Endometrial microvascular endothelial cells (primary cell): Measurements from ENCODE around the gene MKNK1. TPM values are rescaled to one million over a fixed set of nuclear protein-coding genes. Genes with fewer than 3 reads are reported as not detected.

Experiments
- in situ Hi-C: cut with HindIII; loops from 2 replicates; pipeline ENCODE4 v1.10.0; 2017; ENCODE audit warnings: low sequenced_read_pairs, low pct_unique_long_range_greater_than_20kb; ENCODE audit errors: inconsistent ontology term
- total RNA-seq: library from RNA; depleted of rRNA; stranded (reverse); fragments of >200 nt; gene quantifications from one replicate; pipeline ENCODE4 v1.2.3, GENCODE V29; 2015; ENCODE audit errors: inconsistent ontology term

The MKNK1 gene
- total RNA-seq, 1 donor from 2014 or later, result 21.0 TPM

DNA sequence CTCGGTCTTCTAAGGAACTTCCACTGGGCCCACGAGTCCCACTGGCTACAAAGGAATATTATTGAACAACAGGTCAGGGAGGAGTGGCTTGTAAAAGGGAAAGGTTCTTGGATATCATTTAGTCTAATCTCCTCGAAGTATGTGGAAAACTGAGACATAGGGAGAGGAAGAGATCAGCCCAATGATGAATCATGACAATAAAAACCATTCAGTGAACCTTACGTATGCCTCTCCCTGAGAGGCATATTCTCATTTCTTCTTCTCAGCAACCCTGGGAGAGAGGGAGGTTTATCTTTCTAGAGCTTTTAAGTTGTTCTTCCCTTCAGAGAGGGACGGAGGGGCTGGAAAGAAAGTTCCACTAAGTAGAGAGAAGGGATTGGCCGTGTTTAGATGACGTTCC is 17.9 kb upstream of the MKNK1 start:
- in situ Hi-C loops, result no loop called here

DNA sequence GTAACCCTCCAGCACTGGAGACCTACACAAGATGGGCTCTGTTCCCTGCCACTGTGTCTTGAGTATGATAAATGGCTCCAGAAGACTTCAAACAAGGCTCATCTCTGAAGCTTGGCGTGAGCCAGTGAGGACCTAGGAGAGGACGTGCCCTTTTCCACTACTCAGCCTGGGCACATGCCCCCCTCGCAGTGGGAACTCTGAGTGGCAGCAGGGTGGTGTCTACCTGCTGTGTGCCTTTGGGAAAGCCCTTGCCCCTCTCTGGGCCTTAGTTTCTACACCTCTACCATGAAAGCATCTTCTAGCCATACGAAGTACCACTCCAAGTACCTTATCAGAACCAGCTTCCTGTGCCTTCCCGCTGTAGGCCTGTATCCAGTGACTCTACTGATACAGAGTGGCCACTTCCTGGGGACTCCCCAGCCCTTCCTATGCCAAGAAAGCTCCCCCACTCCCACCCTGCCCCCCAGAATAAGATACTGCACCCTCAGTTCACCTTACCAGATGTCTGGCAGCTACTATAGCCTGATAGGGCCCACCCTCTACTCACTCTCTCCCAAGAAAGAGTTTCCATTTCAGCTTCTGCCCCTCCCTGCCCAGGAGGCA is 15.7 kb upstream of the MKNK1 start:
- in situ Hi-C loops, result no loop called here

- in situ Hi-C loops, result no loop called here
Measured at GRCh38 chr1:46618754-46619415, 14.8 kb upstream of the MKNK1 start.

GRCh38 chr1:46617833-46618232 is 13.8 kb upstream of the MKNK1 start:
- in situ Hi-C loops, result no loop called here

DNA sequence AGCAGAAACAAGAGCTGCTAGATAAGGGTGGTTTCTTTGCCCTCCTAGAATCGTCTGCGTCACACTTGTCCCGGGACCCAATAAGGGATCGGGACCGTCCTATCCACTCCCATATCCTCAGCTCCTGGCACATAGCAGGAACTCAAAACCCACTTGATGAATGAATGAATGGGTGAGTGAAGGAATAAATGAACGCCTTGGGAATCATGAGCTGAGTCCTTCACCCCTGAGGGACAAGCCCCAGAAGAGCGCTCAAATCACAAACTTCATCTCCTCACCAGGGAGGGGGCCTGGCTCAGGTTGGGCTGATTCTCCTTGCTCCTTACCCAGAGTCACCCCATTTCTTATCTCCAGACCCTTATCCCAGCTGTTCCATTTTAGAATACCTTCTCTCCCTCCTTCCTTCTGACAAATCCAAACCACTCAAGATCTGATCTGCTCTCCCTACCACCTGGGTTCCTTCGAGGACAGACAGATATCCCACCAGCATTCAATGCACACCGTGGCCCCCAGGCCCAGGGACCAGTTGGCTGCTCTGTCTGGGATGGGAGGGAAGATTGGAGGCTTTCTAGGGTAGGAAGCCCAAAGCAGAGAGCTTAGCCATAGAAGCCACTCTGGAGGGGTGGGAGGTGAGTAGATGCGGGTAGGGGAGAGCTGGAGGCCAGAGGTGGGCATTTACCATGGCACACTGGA is 13.2 kb upstream of the MKNK1 start:
- in situ Hi-C loops, result no loop called here

GRCh38 chr1:46616277-46617107 is 12.4 kb upstream of the MKNK1 start, which contains the start of gene MOB3C:
TSS of gene MOB3C (minus strand) at chr1:46616811. CDS start at chr1:46613321, 3,490 bp downstream.
- in situ Hi-C loops, result no loop called here

DNA sequence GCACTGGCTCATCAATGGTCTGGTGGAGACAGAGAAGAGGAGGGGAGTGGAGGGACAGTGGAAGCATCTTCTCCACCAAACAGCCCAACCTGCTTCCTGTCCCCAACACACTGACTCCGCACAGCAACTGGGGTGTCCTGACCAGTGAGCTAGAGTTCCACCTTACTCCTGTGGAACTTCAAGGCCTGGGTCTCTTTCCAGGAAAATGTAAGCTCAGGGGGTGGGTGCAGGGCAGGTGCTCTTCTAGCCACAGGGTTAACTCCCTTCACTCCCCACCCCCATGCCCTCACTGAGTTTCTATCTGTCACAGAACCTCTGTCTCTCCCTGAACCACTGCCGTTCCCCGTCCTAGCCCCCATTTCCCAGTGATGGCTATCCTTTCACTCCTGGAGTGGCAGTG is 11.7 kb upstream of the MKNK1 start:
- in situ Hi-C loops, result no loop called here

DNA sequence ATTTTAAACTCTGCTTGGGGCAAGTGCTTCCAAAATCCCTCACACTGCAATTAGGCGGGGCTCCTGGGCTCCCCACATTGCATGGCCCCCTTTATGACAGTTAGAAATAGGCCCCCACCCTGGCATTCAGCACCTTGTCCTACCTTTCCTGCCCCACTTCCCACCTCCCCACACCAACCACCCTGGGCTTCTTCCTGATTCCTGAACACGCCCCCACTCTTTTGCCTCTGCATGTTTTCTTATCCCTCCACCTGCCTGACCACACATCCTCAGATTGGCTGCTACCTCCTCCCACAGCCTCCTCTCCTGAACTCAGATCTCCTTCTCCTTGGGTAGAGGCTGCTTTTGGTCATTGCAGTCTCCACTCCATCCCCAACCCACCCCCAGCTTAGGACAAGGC is 11.0 kb upstream of the MKNK1 start:
- in situ Hi-C loops, result no loop called here

DNA sequence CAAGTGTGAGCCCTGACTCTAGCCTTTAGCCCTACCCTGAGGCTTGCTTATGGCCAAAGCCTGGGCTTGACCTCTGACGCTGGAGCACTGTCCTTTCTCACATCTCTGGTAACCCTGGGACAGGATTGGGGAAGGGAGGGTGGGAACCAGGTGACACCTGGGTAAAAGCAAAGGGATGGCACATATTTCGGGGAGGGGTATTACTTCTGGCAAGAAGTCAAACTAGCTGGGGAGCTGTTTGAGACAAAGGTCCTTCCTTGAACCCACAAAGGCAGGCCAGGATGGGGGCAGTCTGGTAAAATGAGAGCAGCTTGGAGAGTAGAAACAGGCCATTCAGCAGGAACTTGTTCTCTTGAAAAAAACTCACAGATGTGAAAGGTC is 10.5 kb upstream of the MKNK1 start:
- in situ Hi-C loops, result no loop called here

- in situ Hi-C loops, result no loop called here
Measured at GRCh38 chr1:46613661-46614603, 9.9 kb upstream of the MKNK1 start.

- in situ Hi-C loops, result no loop called here
Measured at GRCh38 chr1:46612937-46613660, 9.0 kb upstream of the MKNK1 start.

DNA sequence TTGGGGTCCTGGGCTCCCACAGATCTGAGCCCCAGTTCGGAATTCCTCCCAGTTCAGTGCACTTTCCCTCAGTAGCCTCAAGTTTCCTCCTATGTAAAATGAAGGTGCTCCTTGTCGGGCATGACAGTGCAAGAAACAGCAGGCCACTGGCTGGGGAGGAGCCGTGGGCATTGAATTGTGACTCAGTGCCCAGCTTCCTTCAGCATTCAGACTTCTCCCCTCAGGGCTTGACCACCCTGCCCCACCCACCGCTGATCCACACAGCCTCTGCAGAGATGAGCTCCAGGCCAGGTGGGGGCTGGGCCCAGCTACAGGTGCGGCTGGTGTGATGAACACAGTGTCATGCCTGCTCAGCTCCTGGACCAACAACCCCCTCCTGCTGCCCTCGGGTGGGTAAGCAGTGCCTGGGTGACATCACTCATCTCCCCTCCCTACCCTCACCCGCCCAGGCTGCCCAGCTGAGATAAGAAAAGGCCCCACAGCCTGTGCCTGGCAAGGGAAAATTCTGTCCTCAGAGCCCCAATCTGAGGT is 7.7 kb upstream of the MKNK1 start:
- in situ Hi-C loops, result no loop called here

- in situ Hi-C loops, result no loop called here
Measured at GRCh38 chr1:46607345-46608130, 3.5 kb upstream of the MKNK1 start.

GRCh38 chr1:46606255-46606965 is 2.3 kb upstream of the MKNK1 start:
- in situ Hi-C loops, result no loop called here

- in situ Hi-C loops, result no loop called here
Measured at GRCh38 chr1:46605232-46605631, 1.2 kb upstream of the MKNK1 start.

- in situ Hi-C loops, result no loop called here
Measured at GRCh38 chr1:46603481-46603857, 599 bp downstream of the MKNK1 start.
